BE2C (cell line): Measurements from ENCODE around the gene PAX3.

Experiments
- DNase-seq: peaks from one replicate; pipeline ENCODE4 v3.0.0-alpha.2; 2020
- H3K27me3 ChIP-seq: fragments of 250-450 bp; sonication (Bioruptor Pico); 2 replicates; pipeline ENCODE4 v1.5.1; 2020; ENCODE audit warnings: mild to moderate bottlenecking
- H3K36me3 ChIP-seq: fragments of 250-450 bp; sonication (Bioruptor Pico); 2 replicates; pipeline ENCODE4 v1.5.1; 2020; ENCODE audit warnings: mild to moderate bottlenecking
- H3K4me1 ChIP-seq: fragments of 250-450 bp; sonication (Bioruptor Pico); 2 replicates; pipeline ENCODE4 v1.5.1; 2020
- H3K4me3 ChIP-seq: 2 replicates; pipeline ENCODE4 v1.5.1; 2011; ENCODE audit warnings: low read depth, low read length
- H3K9me3 ChIP-seq: fragments of 250-450 bp; sonication (Bioruptor Pico); 2 replicates; pipeline ENCODE4 v1.5.1; 2020
- CTCF ChIP-seq: IDR thresholded peaks from 2 replicates; pipeline ENCODE4 v1.5.1; 2012; ENCODE audit warnings: mild to moderate bottlenecking, low read depth, low read length

The PAX3 gene

DNA sequence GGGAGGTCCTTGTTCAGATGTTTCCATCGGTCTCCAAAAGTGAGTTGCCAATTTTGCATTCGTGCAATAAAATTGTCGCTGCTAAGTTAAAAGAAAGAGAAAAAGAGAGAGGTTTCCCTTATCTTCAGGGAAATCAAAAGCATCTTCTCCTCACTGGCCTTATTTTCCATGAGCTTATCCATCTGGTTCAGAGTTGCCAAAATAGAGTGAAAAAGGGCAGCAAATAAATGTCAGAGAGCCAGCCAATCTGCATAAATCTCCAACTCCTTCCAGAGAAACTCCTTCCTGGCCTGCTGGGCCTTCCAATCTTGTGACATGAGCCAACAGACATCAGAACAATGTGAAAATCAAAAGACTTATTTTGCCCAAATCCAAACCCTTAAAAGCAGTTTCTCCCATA is 28.4 kb downstream of the PAX3 start:
- H3K27me3 ChIP-seq = peaks cover 96% of the 10 kb centered on the region
- no peak for DNase-seq
- no peak for TF ChIP-seq CTCF

GRCh38 chr2:222269132-222269531 is 29.7 kb downstream of the PAX3 start:
- Histone ChIP-seq H3K9me3 (no peaks in the 10 kb centered on the region; the same call in 1 of the 2 replicates), H3K36me3 (no peaks in the 10 kb centered on the region), H3K27me3 (peaks cover 94% of the 10 kb centered on the region), H3K4me1 (peaks cover 6% of the 10 kb centered on the region; the same call in 1 of the 2 replicates), H3K4me3 (no peak overlapping the region)
- no peak for TF ChIP-seq CTCF
- no peak for DNase-seq

More for the DNA sequence above, 28.4 kb downstream of the PAX3 start:
- Histone ChIP-seq H3K4me1 (peaks cover 6% of the 10 kb centered on the region; the same call in 1 of the 2 replicates), H3K9me3 (no peaks in the 10 kb centered on the region; the same call in 1 of the 2 replicates), H3K4me3 (no peak overlapping the region), H3K36me3 (no peaks in the 10 kb centered on the region)

GRCh38 chr2:222268311-222268990 is 30.3 kb downstream of the PAX3 start:
- no peak for TF ChIP-seq CTCF

GRCh38 chr2:222264791-222265320 is 33.9 kb downstream of the PAX3 start:
- Histone ChIP-seq H3K9me3 (no peaks in the 10 kb centered on the region), H3K4me3 (no peak overlapping the region), H3K27me3 (peaks cover 61% of the 10 kb centered on the region), H3K4me1 (no peaks in the 10 kb centered on the region), H3K36me3 (no peaks in the 10 kb centered on the region)
- DNase-seq = no peak
- TF ChIP-seq CTCF = no peak

More at GRCh38 chr2:222268311-222268990, 30.3 kb downstream of the PAX3 start:
- DNase-seq = no peak
- Histone ChIP-seq H3K4me1 (peaks cover 6% of the 10 kb centered on the region; the same call in 1 of the 2 replicates), H3K36me3 (no peaks in the 10 kb centered on the region), H3K9me3 (no peaks in the 10 kb centered on the region; the same call in 1 of the 2 replicates), H3K27me3 (peaks cover 88% of the 10 kb centered on the region), H3K4me3 (no peak overlapping the region)

DNA sequence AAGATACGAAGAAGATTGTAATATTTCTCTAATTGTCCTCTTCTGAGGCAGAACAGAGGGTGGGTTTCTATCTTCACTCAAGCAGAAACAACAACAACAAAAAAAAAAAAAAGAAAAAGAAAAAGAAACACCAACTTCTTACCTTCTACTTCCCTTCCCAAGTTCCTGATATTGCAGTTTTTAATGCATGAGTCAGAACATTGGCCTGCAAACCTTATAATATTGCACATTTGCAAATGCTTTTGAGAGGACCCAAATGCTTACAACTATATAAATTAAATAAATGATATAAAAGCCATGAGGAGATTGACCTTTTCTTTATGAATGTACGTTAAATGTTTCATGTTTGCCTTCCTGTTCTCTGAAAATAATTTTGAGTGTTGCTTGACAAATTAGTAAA is 37.3 kb downstream of the PAX3 start:
- no peak for DNase-seq
- H3K4me3 ChIP-seq = no peak overlapping the region
- no peaks in the 10 kb centered on the region for H3K9me3 ChIP-seq
- peaks cover 51% of the 10 kb centered on the region for H3K27me3 ChIP-seq
- H3K36me3 ChIP-seq = no peaks in the 10 kb centered on the region
- no peaks in the 10 kb centered on the region for H3K4me1 ChIP-seq
- no peak for TF ChIP-seq CTCF

DNA sequence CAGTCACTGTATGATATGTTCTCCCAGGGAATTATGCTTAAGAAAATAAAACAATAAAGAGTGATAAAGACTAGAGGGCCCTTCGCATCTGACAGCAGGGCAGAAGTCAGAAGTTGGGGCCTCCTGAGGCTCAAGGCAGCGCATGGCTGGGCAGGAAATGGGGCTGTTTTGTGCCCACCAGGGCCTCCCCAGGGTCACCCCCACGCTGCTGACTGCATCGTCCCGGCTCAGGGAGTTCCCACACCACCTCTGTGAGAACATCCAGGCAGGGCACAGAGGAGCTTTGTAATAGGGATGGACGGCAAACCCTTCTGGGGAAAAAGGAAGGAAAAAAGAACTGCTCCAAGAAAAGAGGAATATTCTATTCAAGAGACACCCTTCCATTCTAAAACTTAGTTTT is 41.2 kb downstream of the PAX3 start:
- Histone ChIP-seq H3K4me1 (no peaks in the 10 kb centered on the region), H3K9me3 (no peaks in the 10 kb centered on the region), H3K27me3 (peaks cover 43% of the 10 kb centered on the region), H3K36me3 (no peaks in the 10 kb centered on the region), H3K4me3 (no peak overlapping the region)
- no peak for DNase-seq
- no peak for TF ChIP-seq CTCF
